Hepatocyte (in vitro differentiated cells): ENCODE measurements around the gene TMEM150C.

Experiments
- CTCF ChIP-seq: fragments of 200-600 bp; sonication (generic); IDR thresholded peaks from 2 replicates; pipeline ENCODE4 v1.5.1; 2016; ENCODE audit warnings: antibody characterized with exemption, mild to moderate bottlenecking; ENCODE audit not compliant: poor library complexity
- EZH2 ChIP-seq: fragments of 200-600 bp; sonication (generic); IDR thresholded peaks from 2 replicates; pipeline ENCODE4 v1.6.1; 2016; ENCODE audit warnings: antibody characterized with exemption, mild to moderate bottlenecking, borderline replicate concordance
- EZH2phosphoT487 ChIP-seq: fragments of 200-600 bp; sonication (generic); IDR thresholded peaks from one replicate; pipeline ENCODE4 v1.6.1; 2018; ENCODE audit warnings: antibody characterized with exemption, mild to moderate bottlenecking, low read depth, moderate library complexity; ENCODE audit not compliant: unreplicated experiment, severe bottlenecking

DNA sequence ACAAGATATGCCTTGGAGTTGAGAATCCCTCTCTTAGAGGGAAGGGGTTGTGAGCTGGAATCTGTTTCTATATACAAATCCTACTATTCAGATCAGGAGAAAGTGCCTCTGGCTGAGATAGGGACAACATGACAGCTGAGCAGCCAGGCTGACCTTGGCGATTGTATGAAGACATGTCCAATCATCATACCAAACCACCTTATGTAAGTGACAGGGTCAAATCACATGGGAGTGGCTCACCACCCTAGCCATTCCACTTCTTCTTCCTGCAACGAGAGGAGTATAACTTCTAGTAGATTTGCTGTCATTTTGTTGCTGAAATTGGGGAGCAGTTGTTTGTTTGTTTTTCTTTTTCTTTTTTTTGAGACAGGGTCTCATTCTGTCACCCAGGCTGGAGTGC, 48.3 kb upstream of the TMEM150C start:
- no peak for TF ChIP-seq CTCF
- TF ChIP-seq EZH2: no peak
- TF ChIP-seq EZH2phosphoT487: no peak
